DMS79 treated with DMSO at 0.1 percent for 48 hours (cell line): ENCODE results near the gene RTL10.

Experiments
- DNase-seq: peaks from one replicate; lab custom pipeline; 2025; lab: John Stamatoyannopoulos, UW

Gene RTL10

GRCh38 chr22:19875531-19876313 is 21.0 kb upstream of the RTL10 start:
- no peak for DNase-seq

- no peak for DNase-seq
Measured at GRCh38 chr22:19875061-19875530, 20.4 kb upstream of the RTL10 start.

DNA sequence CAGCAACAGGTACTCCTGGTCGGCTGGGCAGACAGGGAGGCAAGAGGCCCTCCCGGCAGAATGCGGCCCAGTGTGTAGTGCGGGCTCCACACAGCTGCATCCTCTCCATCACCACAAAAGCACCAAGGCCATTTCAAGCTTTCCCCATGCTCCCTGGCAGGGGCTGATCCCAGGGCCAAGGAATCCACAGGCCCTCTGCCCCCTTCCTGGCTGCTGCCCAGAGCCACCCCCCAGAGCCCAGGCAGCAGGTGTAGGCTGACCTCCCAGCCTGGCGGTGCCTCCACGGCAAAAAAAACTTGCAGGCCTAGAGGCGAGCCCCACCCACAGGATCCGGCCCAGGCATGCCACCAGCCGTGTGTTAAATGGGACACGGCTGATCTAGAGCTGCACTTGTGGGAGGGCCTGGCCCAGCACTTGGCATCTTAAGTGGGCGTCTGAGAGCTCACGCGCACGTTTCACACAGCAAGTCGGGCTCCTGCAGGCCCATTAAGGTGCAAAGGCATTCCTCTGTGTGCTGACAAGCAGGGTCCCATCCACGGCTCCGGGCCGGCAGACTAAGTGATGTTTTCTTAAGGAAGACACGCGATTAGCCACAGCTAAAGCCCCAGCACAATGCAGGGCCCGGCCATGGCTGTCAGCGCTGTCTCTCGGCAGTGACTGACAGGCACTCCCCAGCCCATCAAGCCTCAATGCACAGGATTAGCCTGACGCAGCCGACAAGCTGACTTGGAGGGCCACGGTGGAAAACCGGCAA is 19.8 kb upstream of the RTL10 start:
- DNase-seq = peak; percentile 82

GRCh38 chr22:19873960-19874306 is 19.3 kb upstream of the RTL10 start:
- DNase-seq = no peak

DNA sequence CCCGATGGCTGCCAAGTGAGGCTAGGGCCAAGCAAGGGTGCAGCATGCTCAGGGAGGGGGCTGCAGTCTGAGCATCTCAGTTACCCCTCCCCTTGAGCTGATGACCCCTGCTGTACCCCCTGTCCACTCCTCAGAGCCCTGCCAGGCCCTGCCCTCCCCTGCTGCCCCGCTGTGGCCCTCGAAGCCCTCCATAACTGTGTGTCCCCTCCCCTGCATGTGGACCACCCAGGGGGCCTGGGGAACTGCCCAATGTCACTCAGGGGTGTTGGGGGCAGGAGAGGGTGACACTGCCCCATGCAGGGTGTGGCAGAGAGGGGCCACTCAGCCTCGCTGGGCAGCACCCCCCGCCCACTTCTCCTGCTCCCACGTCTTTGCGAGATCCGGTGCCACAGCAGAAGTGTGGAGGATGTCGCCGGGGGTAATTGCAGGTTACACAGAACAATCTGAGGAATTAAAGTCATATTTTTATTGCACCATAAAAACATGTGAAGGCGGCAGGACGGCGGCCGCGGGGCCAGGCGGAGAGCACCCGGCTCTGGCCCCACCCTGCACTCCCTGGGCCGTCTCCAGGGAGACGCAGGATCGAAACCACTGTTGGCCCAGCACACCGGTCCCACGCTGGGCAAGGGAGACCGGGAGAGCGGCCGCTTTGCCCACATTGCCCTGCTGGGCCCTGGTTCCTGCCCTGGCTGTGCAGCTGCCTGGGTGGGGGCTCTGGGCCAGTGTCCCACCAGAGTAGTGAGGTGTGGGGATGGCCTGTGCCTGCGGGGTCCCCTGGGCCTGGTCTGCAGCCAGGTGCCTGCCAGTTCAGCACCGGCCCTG is 18.7 kb upstream of the RTL10 start:
- DNase-seq = no peak

DNA sequence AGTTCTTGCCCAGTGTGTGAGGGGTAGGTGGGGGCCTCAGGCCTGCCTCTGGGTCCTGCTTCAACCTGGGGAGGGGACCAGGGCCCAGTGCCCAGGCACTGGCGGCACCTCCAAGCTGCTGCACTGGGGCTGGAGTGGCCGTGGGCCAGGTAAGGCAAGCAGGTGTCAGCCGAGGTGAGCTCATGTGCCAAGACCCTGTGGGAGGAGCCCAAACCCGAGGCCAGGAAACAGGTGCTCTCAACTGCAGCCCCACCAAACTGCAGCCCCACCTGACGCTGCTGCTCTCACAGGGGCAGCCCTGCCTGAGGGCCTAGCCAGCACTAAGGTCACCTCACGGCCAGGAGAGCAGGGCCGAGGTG is 18.1 kb upstream of the RTL10 start:
- peak; percentile 44 for DNase-seq

DNA sequence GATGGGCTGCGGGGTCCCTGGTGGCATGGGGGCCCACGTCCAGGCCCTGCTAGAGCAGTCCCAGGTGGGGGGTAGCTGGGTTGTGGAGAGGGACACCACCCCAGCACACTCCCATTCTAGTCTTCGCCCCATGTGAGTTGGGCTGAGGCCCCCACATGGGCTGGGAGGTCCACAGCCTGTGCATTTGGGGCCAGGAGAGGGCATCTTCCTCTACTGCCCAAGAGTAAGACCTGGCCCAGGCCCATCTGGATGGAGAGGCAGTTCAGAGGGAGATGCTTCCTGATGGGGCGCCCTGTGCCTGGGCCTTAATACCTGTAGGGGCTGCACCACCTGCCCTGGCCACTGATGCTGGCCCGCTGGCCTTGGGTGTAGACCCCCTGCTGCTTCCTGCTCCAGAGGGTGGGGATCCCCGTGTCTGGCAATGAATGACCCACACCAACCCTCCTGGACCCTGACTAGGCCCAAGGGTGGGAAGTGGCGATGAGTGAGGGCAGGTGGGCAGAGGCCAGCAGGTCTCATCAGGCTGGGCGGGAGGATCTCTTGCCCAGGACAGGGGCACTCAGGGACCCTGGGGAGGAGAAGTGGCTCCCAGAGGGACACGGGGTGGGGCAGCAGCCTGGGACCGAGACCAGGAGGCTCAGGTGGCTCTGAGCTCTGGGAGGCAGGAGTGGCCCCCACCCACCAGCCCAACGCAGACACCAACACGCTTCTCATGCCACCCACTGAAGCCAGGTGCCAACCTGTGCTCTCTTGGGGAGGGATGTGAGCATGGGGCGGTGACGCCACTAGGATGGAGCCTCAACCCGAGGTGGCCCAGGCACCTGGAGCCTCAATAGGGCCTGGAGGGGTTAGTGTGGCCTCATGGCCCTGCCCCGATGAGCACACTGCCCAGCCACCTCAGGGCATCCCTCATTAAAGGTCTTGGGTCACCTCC is 17.4 kb upstream of the RTL10 start:
- DNase-seq = no peak

- DNase-seq = no peak
Measured at GRCh38 chr22:19871023-19871844, 16.6 kb upstream of the RTL10 start.

- no peak for DNase-seq
Measured at GRCh38 chr22:19870153-19871022, 15.7 kb upstream of the RTL10 start.

DNA sequence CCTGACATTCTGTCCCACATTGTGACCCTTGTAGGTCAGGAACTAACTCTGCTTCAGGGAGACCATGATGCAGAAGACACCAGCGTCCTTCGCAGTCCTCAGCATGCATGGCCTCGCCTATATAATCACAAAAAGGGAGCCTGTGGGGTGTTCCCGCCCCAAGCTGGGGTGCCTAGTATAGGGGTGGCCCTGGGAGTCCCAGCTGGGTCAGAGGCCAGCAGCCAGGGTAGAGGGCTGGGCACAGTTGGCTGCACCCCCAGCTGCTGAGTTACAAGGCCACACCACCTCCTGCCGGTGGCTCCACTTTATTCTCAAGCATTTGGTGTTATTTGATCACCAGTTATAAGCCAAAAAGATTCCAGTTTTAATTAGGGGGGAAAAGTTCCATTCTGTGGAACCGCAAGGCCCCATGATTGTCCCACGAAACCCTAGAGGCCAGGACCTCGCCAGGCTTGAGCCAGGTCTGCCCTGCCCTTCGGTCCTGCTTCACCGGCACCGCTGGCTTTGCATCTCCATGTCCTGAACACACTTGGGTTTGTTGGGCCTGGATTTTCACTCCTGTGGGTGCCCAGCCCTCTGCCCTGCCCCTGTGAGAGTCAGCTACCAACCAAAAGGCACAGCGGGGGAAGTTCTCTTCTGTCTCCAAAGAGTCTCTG is 15.0 kb upstream of the RTL10 start:
- DNase-seq = no peak

DNA sequence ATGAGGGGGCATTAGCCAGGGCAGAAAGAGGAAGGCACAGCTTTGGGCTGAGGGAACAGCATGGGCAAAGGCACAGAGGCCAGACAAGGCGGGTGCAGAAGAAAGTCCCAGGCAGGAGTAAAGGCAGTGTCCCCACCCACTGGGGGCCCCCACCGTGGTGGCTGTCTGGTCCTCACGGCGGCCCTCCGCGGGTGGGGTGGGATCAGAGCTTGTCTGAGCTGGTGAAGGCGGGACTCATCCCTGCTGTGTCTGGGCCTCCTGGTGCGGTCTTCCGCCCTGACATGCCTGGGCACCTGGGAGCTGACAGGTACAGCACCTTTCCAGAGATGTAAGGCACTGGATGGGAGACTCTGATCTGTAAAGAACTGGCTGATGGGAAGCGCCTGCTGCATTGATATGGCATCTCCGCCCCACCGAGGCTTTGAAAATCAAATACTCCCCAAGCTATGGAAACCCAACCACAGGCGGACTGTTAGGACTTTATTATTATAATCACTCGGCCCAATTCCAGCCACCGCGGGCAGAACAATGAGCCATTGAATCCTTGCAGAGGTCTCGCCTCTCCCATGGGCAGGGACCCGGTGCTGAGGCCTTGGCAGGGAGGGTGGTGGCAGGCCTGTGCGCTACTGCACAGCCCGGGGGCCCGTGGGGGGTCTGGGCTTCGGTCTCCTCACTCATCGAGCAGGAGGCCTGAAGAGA is 14.2 kb upstream of the RTL10 start:
- no peak for DNase-seq

- no peak for DNase-seq
Measured at GRCh38 chr22:19868333-19868732, 13.7 kb upstream of the RTL10 start.

GRCh38 chr22:19867617-19868016 is 12.9 kb upstream of the RTL10 start:
- no peak for DNase-seq

GRCh38 chr22:19866665-19867009 is 12.0 kb upstream of the RTL10 start:
- DNase-seq = no peak

GRCh38 chr22:19865141-19865829 is 10.6 kb upstream of the RTL10 start:
- DNase-seq = no peak

GRCh38 chr22:19864538-19865106 is 9.9 kb upstream of the RTL10 start:
- DNase-seq = no peak

- DNase-seq = no peak
Measured at GRCh38 chr22:19863571-19863970, 8.9 kb upstream of the RTL10 start.
